IMR-90 (cell line): ENCODE data around the gene ATP8B3.

Experiments
- BHLHE40 ChIP-seq: fragments of 150-350 bp; IDR thresholded peaks from 2 replicates; pipeline ENCODE4 v1.6.1; 2016; ENCODE audit warnings: mild to moderate bottlenecking, low read depth, low read length
- RAD21 ChIP-seq: IDR thresholded peaks from 2 replicates; pipeline ENCODE4 v1.6.1; 2012; ENCODE audit warnings: low read length, improper control_type of control experiment
- RFX5 ChIP-seq: IDR thresholded peaks from 2 replicates; pipeline ENCODE4 v1.8.0; 2012; ENCODE audit warnings: low read depth, mild to moderate bottlenecking, low read length, moderate library complexity
- TF ChIP-seq, protein P1 (sequence below): conservative IDR thresholded peaks from 2 replicates; pipeline ENCODE4 v1.5.1; 2012; ENCODE audit warnings: mild to moderate bottlenecking, low read depth, low read length, improper control_type of control experiment
- TF ChIP-seq, protein P2 (sequence below): fragments of 150-350 bp; IDR thresholded peaks from 2 replicates; pipeline ENCODE4 v1.6.1; 2016; ENCODE audit warnings: low read depth, mild to moderate bottlenecking, low read length, moderate library complexity, borderline replicate concordance

DNA sequence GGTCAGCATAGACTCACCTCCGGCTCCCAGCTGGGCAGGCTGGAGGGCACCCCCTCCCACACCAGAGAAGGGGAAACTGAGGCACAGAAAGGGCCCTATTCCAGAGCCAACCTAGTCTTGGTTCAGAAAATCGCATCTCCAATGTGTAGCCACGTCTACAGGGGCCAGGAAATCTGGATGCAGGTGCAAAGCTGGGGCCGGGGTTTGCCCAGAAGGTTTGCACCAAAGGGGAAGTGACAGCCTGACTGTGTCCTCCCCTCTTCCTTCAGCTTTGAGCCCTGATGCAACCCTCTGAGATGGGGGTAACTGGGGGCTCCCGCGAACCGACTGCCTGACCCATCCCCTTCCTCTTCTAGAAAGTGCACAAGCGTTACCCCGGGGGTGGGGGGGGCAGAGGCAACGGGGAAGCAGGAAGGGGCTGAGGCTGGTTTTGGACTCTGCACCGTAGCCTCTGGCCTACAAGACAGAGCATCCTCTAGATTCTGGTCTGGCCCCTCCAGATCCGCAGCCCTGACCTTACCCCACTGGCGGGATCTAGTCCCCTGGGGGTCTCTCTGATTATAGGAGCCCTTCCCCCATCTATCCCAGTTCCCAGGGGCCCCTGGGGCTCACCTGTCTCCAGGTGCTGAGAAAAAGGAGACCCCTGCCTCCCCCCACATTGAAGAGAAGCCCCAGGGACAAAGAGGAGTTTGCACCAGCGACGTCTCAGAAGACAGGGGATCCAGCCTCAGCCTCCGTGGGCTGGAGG lies 59.9 kb downstream of the ATP8B3 start:
- TF ChIP-seq, protein P1, sequence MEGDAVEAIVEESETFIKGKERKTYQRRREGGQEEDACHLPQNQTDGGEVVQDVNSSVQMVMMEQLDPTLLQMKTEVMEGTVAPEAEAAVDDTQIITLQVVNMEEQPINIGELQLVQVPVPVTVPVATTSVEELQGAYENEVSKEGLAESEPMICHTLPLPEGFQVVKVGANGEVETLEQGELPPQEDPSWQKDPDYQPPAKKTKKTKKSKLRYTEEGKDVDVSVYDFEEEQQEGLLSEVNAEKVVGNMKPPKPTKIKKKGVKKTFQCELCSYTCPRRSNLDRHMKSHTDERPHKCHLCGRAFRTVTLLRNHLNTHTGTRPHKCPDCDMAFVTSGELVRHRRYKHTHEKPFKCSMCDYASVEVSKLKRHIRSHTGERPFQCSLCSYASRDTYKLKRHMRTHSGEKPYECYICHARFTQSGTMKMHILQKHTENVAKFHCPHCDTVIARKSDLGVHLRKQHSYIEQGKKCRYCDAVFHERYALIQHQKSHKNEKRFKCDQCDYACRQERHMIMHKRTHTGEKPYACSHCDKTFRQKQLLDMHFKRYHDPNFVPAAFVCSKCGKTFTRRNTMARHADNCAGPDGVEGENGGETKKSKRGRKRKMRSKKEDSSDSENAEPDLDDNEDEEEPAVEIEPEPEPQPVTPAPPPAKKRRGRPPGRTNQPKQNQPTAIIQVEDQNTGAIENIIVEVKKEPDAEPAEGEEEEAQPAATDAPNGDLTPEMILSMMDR: no peak
- TF ChIP-seq RFX5: no peak
- TF ChIP-seq RAD21: no peak
- TF ChIP-seq BHLHE40: no peak
- TF ChIP-seq, protein P2, sequence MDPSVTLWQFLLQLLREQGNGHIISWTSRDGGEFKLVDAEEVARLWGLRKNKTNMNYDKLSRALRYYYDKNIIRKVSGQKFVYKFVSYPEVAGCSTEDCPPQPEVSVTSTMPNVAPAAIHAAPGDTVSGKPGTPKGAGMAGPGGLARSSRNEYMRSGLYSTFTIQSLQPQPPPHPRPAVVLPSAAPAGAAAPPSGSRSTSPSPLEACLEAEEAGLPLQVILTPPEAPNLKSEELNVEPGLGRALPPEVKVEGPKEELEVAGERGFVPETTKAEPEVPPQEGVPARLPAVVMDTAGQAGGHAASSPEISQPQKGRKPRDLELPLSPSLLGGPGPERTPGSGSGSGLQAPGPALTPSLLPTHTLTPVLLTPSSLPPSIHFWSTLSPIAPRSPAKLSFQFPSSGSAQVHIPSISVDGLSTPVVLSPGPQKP: no peak
